H1 (cell line): ENCODE results near the gene SKAP1. TPM values are rescaled to one million over a fixed set of nuclear protein-coding genes. Genes with fewer than 3 reads are reported as not detected.

Experiments
- CTCF ChIA-PET: fragments of 300-600 bp; sonication (Branson Sonifier 250); formaldehyde crosslinking; loops from one replicate; lab custom pipeline; 2021; ENCODE audit not compliant: partially characterized antibody; lab: Charles Lee
- POLR2A ChIA-PET: fragments of 300-600 bp; sonication (Branson Sonifier 250); formaldehyde crosslinking; loops from one replicate; lab custom pipeline; 2021; ENCODE audit warnings: inconsistent platforms; ENCODE audit not compliant: partially characterized antibody; lab: Charles Lee
- DNase-seq, 2 experiments: peaks; one replicate each; pipeline versions ENCODE4 v3.0.0 to v3.0.0-alpha.2; 2010 to 2022; ENCODE audit warnings: low spot score in 2 of 2, low read depth in 1 of 2, mixed read lengths in 1 of 2
- FAIRE-seq: peaks from 2 replicates; lab custom pipeline; 2011; peaks lifted over from hg19 to GRCh38; lab: Jason Lieb, UNC
- H2AFZ ChIP-seq: 2 replicates; pipeline ENCODE4 v1.8.1; 2012; ENCODE audit warnings: low read length, inconsistent platforms
- H2AK5ac ChIP-seq: 2 replicates; pipeline ENCODE4 v1.6.1; 2013; ENCODE audit warnings: low read depth, low read length
- H2BK120ac ChIP-seq: replicated peaks from 2 replicates; pipeline ENCODE3; 2013; ENCODE audit warnings: low read depth, low read length, inconsistent platforms
- H2BK12ac ChIP-seq: 2 replicates; pipeline ENCODE4 v1.6.1; 2013; ENCODE audit warnings: low read depth, low read length
- H2BK15ac ChIP-seq: 2 replicates; pipeline ENCODE4 v1.6.1; 2013; ENCODE audit warnings: low read length
- H2BK20ac ChIP-seq: 2 replicates; pipeline ENCODE4 v1.6.1; 2013; ENCODE audit warnings: low read length
- H2BK5ac ChIP-seq: 2 replicates; pipeline ENCODE4 v1.6.1; 2013; ENCODE audit warnings: low read depth, low read length
- H3K14ac ChIP-seq: 2 replicates; pipeline ENCODE4 v1.6.1; 2013; ENCODE audit warnings: inconsistent platforms; ENCODE audit not compliant: insufficient read length
- H3K18ac ChIP-seq: 2 replicates; pipeline ENCODE4 v1.6.1; 2013; ENCODE audit warnings: low read length; ENCODE audit errors: extremely low read depth
- H3K23ac ChIP-seq: 2 replicates; pipeline ENCODE4 v1.6.1; 2013; ENCODE audit warnings: inconsistent platforms; ENCODE audit not compliant: insufficient read length
- H3K23me2 ChIP-seq: 2 replicates; pipeline ENCODE4 v1.6.1; 2013; ENCODE audit warnings: low read depth, low read length
- H3K27ac ChIP-seq: 2 replicates; pipeline ENCODE4 v1.6.1; 2011; ENCODE audit warnings: low read depth, low read length, inconsistent platforms
- H3K27me3 ChIP-seq, 4 experiments: replicated peaks in 1 of 4; 1 replicate in 1 of 4; 2 replicates in 3 of 4; pipeline versions ENCODE4 v1.6.1 to v1.8.1; 2011 to 2013; ENCODE audit warnings: low read length in 3 of 4, mild to moderate bottlenecking in 3 of 4, inconsistent platforms in 2 of 4, mixed read lengths in 2 of 4, moderate library complexity in 1 of 4; ENCODE audit not compliant: control insufficient read depth in 3 of 4, insufficient read depth in 3 of 4; ENCODE audit errors: extremely low read depth in 1 of 4
- H3K36me3 ChIP-seq, 4 experiments: 2 replicates each; pipeline versions ENCODE4 v1.6.1 to v1.8.1; 2011 to 2013; ENCODE audit warnings: mild to moderate bottlenecking in 4 of 4, low read length in 3 of 4, moderate library complexity in 2 of 4, control low read depth in 1 of 4, inconsistent platforms in 1 of 4; ENCODE audit not compliant: insufficient read depth in 4 of 4, control insufficient read depth in 2 of 4
- H3K4ac ChIP-seq: replicated peaks from 2 replicates; pipeline ENCODE3; 2013; ENCODE audit warnings: low read length, low read depth, mixed read lengths, inconsistent platforms; ENCODE audit not compliant: insufficient read length
- H3K4me1 ChIP-seq, 4 experiments: replicated peaks in 1 of 4; 1 replicate in 1 of 4; 2 replicates in 3 of 4; pipeline versions ENCODE4 v1.6.1 to v1.8.1; 2011 to 2013; ENCODE audit warnings: low read length in 3 of 4, inconsistent platforms in 2 of 4, mixed read lengths in 1 of 4; ENCODE audit not compliant: insufficient read depth in 4 of 4, control insufficient read depth in 3 of 4
- H3K4me2 ChIP-seq, 2 experiments: 2 replicates each; pipeline versions ENCODE4 v1.6.1 to v1.8.1; 2011 to 2013; ENCODE audit warnings: low read depth in 2 of 2, low read length in 2 of 2, control low read depth in 1 of 2, inconsistent platforms in 1 of 2, mild to moderate bottlenecking in 1 of 2; ENCODE audit not compliant: insufficient read depth in 1 of 2
- H3K4me3 ChIP-seq, 4 experiments: fragments of 200-600, 300-600 bp in 1 of 4; sonication (generic), shearing (Covaris generic), sonication (Bioruptor Twin) in 1 of 4; 2 replicates each; pipeline versions ENCODE4 v1.5.1 to v1.8.1; 2011 to 2016; ENCODE audit warnings: low read length in 4 of 4, low read depth in 3 of 4, control low read depth in 2 of 4, inconsistent platforms in 2 of 4, mild to moderate bottlenecking in 2 of 4, mixed read lengths in 1 of 4, moderate library complexity in 1 of 4; ENCODE audit not compliant: insufficient read depth in 2 of 4; ENCODE audit errors: extremely low read depth in 1 of 4
- H3K56ac ChIP-seq: replicated peaks from 2 replicates; pipeline ENCODE3; 2013; ENCODE audit warnings: low read depth, mild to moderate bottlenecking, mixed read lengths, low read length, inconsistent platforms; ENCODE audit not compliant: insufficient read length
- H3K79me1 ChIP-seq: 2 replicates; pipeline ENCODE4 v1.6.1; 2013; ENCODE audit warnings: low read depth, low read length, control low read depth
- H3K79me2 ChIP-seq, 2 experiments: 2 replicates each; pipeline versions ENCODE4 v1.6.1 to v1.8.1; 2012 to 2013; ENCODE audit warnings: low read length in 2 of 2, mild to moderate bottlenecking in 2 of 2, inconsistent platforms in 1 of 2; ENCODE audit not compliant: insufficient read depth in 2 of 2, control insufficient read depth in 1 of 2
- H3K9ac ChIP-seq, 4 experiments: replicated peaks in 1 of 4; 1 replicate in 1 of 4; 2 replicates in 3 of 4; pipeline versions ENCODE4 v1.6.1 to v1.8.1; 2011 to 2013; ENCODE audit warnings: low read depth in 3 of 4, low read length in 3 of 4, control low read depth in 2 of 4, mild to moderate bottlenecking in 2 of 4, moderate library complexity in 2 of 4, inconsistent platforms in 1 of 4; ENCODE audit errors: extremely low read depth in 1 of 4
- H3K9me3 ChIP-seq, 2 experiments: 2 replicates each; pipeline versions ENCODE4 v1.6.1 to v1.8.1; 2012 to 2013; ENCODE audit warnings: mild to moderate bottlenecking in 2 of 2, moderate library complexity in 2 of 2, control low read depth in 1 of 2, inconsistent platforms in 1 of 2, low read depth in 1 of 2, low read length in 1 of 2, mixed read lengths in 1 of 2; ENCODE audit not compliant: insufficient read depth in 2 of 2
- H4K20me1 ChIP-seq, 2 experiments: replicated peaks in 1 of 2; 2 replicates each; pipeline versions ENCODE3 to v1.8.1; 2011 to 2013; ENCODE audit warnings: inconsistent platforms in 2 of 2, low read length in 2 of 2, mild to moderate bottlenecking in 1 of 2; ENCODE audit not compliant: insufficient read depth in 2 of 2, control insufficient read depth in 1 of 2
- H4K5ac ChIP-seq: 2 replicates; pipeline ENCODE4 v1.6.1; 2013; ENCODE audit warnings: low read length, low read depth, mixed read lengths, inconsistent platforms; ENCODE audit not compliant: insufficient read length
- H4K8ac ChIP-seq: 2 replicates; pipeline ENCODE4 v1.8.0; 2013; ENCODE audit warnings: mild to moderate bottlenecking, moderate library complexity, low read length, inconsistent platforms; ENCODE audit not compliant: insufficient read depth; ENCODE audit errors: extremely low read depth
- H4K91ac ChIP-seq: replicated peaks from 2 replicates; pipeline ENCODE3; 2013; ENCODE audit warnings: low read length, mixed read lengths, inconsistent platforms; ENCODE audit not compliant: insufficient read length
- CTBP2 ChIP-seq: IDR thresholded peaks from 2 replicates; pipeline ENCODE4 v1.7.0; 2011; ENCODE audit warnings: borderline replicate concordance, mild to moderate bottlenecking, moderate library complexity, mixed read lengths, low read length; ENCODE audit not compliant: insufficient read depth, insufficient read length
- JUN ChIP-seq: IDR thresholded peaks from 2 replicates; pipeline ENCODE4 v1.6.1; 2011; ENCODE audit warnings: low read depth, mild to moderate bottlenecking, improper control_type of control experiment, low read length
- SP4 ChIP-seq: IDR thresholded peaks from 2 replicates; pipeline ENCODE4 v1.6.1; 2012; ENCODE audit warnings: low read length, inconsistent platforms
- TAF7 ChIP-seq: optimal IDR thresholded peaks from 2 replicates; pipeline ENCODE3; 2011; ENCODE audit warnings: low read depth, mild to moderate bottlenecking, inconsistent platforms, low read length, moderate library complexity, borderline replicate concordance
- TBP ChIP-seq: IDR thresholded peaks from 2 replicates; pipeline ENCODE4 v1.6.1; 2011; ENCODE audit warnings: low read depth, low read length, improper control_type of control experiment
- WGBS, 2 experiments: shearing (Covaris generic) in 1 of 2; methylation state at CpG; one replicate each; pipeline versions ENCODE4 v1.1.6 to v1.1.7; 2013 to 2015; ENCODE audit warnings: low lambda C conversion rate in 2 of 2, mixed read lengths in 2 of 2, inconsistent platforms in 1 of 2, low coverage in 1 of 2, missing lambda C conversion rate in 1 of 2; ENCODE audit not compliant: insufficient replicate concordance in 2 of 2, insufficient coverage in 1 of 2, insufficient read length in 1 of 2; ENCODE audit errors: extremely low coverage in 1 of 2, missing lambda C conversion rate in 1 of 2; 5-methylcytosine and 5-hydroxymethylcytosine counted together
- polyA plus RNA-seq, 7 experiments: library from polyadenylated mRNA; depleted of rRNA in 3 of 7; stranded (reverse) in 5 of 7; unstranded in 2 of 7; fragments of >200 nt in 5 of 7; fragments of 200-250 nt in 2 of 7; gene quantifications; 1 replicate in 5 of 7; 2 replicates in 1 of 7; 4 replicates in 1 of 7; pipeline versions ENCODE4 v1.2.1 to v1.2.3, GENCODE V29; 2011 to 2013; ENCODE audit warnings: missing spikeins in 2 of 7, mixed read lengths in 2 of 7
- total RNA-seq: library from RNA; stranded (reverse); fragmentation: NEBNext Ultra II Directional; extraction: Animal tissue kit (Norgen Biotek cat#: 25700); gene quantifications from 2 replicates; pipeline ENCODE4 v1.2.1, GENCODE V29; 2021
- TF ChIP-seq, protein P1 (sequence below): IDR thresholded peaks from 2 replicates; pipeline ENCODE4 v1.6.1; 2011; ENCODE audit warnings: low read depth, mild to moderate bottlenecking, low read length; ENCODE audit not compliant: insufficient read depth

Gene SKAP1
- total and polyA plus RNA-seq, 2 of the 8 experiments (the other 6 are each of a cell fraction or from before 2014, with no cell fraction given): not detected

DNA sequence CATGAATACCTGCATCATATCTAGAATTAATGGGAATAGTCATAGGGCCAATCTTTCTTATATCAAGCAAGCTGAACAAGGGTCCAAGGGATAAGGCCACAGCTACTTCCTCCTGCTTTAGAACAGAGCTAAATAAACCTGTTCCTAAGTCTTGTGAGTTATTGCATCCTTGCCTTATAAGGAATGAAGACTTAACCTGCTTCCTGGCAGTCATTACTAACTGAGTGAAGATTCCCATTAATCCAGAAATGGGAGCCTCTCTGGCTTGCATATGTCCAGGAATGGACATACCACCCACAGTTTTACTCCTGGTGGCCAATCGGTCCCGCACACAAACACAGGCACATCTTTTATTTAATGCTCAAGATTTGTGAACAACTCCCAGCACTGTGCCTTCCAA is 35.9 kb upstream of the SKAP1 start:
- Histone ChIP-seq H4K8ac (no peak overlapping the region), H2BK15ac (no peak overlapping the region), H4K91ac (no peak overlapping the region), H2BK12ac (no peak overlapping the region), H4K5ac (no peak overlapping the region), H3K27me3 (peaks cover 0 to 6% (median 0%) of the 10 kb centered on the region in 4 experiments; a peak in 1 of 7 replicates), H3K79me1 (no peaks in the 10 kb centered on the region), H2AK5ac (no peak overlapping the region), H3K27ac (no peak overlapping the region), H3K9me3 (no peaks in the 10 kb centered on the region), H2BK20ac (no peak overlapping the region), H3K4me1 (peaks cover 0 to 2% (median under 1%) of the 10 kb centered on the region in 4 experiments; a peak in 1 of 7 replicates), H3K4me3 (no peak overlapping the region), H3K14ac (no peak overlapping the region), H3K9ac (no peak overlapping the region), H3K23ac (no peak overlapping the region), H3K79me2 (no peaks in the 10 kb centered on the region), H3K23me2 (no peaks in the 10 kb centered on the region), H3K36me3 (no peaks in the 10 kb centered on the region), H2BK5ac (no peak overlapping the region), H3K4ac (no peak overlapping the region), H3K18ac (no peak overlapping the region), H3K56ac (no peak overlapping the region), H2BK120ac (no peak overlapping the region), H3K4me2 (no peak overlapping the region), H2AFZ (no peak overlapping the region), H4K20me1 (no peaks in the 10 kb centered on the region)
- no peak for FAIRE-seq
- no peak for DNase-seq
- POLR2A ChIA-PET: no interaction called here
- 100% methylated on average over 2 of the region's 2 CpGs; no CpG with 5 or more reads in 1 of the 2 experiments for WGBS, 2 experiments
- CTCF ChIA-PET: interaction anchor here (0.6 to 3.7 kb wide), 7 partner anchors 9 to 113 kb away, joined by 3 to 17 read pairs (median 3); no protein-coding TSS in a partner anchor
- TF ChIP-seq TBP: no peak
- no peak for TF ChIP-seq SP4
- no peak for TF ChIP-seq TAF7
- TF ChIP-seq, protein P1, sequence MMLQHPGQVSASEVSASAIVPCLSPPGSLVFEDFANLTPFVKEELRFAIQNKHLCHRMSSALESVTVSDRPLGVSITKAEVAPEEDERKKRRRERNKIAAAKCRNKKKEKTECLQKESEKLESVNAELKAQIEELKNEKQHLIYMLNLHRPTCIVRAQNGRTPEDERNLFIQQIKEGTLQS: no peak
- no peak for TF ChIP-seq CTBP2
- TF ChIP-seq JUN: no peak
